T-helper 22 cell (primary cell): ENCODE results near the gene SRGAP1.
"Not testable (repeated sequence)": the region's sequence is repeated elsewhere in the genome, so short reads cannot be mapped to it uniquely, and the experiment has no call there.

ENCODE experiments used
- DNase-seq: peaks from one replicate; pipeline ENCODE4 v3.0.0-alpha.2; 2020; ENCODE audit warnings: low read depth

SRGAP1 gene

DNA sequence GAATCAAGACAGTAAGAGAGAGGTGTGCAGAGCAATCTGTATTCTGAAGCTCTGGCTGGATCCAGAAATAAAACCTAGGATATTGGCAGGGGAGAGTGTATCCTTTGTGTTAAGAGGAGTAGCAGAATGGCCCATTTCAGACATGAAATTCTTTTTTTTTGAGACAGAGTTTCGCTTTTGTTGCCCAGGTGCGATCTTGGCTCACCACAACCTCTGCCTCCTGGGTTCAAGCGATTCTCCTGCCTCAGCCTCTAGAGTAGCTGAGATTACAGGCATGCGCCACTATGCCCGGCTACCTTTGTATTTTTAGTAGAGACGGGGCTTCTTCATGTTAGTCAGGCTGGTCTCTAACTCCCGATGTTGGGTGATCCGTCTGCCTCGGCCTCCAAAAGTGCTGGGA is 6.1 kb upstream of the SRGAP1 start:
- DNase-seq = no peak

DNA sequence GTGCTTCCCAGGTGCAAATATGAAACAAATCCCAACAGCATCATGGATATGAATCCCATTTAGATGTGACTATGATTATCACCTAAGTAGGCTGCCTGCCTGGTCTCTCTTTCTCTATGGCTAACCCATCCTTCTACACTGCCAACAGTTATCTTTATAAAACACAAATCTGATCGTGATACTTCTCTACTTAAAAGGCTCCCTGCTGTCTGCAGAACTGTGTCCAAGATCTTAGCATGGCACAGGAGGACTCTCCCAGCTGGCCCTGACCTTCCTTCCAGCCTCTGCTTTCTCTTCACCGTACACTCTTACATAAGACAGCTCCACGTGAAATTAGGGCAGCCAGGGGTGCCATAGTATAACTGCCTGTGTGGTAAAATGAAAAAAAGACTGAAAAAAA is 3.5 kb upstream of the SRGAP1 start:
- no peak for DNase-seq

DNA sequence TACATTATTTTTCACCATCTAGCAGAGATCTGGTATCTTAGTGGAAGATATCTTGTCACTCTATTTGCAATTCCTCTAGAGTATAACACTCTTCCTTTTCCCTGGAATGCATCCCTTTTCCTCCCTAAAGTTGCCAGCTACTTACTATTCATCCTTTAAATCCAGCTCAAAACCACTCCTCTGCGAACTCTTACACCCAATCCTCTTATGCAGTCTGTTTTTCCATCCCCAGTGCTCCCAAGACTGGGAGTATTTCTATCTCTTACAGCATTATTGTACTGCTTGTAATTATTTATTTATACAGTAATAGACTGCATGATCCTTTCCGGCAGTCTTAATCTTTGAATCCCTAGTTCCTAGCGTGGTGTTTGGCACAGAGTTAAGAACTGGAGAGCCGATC is 2.9 kb upstream of the SRGAP1 start:
- DNase-seq = no peak

- not testable (repeated sequence) for DNase-seq
These were observed 1.8 kb upstream of the SRGAP1 start for GRCh38 chr12:63842750-63843149.

DNA sequence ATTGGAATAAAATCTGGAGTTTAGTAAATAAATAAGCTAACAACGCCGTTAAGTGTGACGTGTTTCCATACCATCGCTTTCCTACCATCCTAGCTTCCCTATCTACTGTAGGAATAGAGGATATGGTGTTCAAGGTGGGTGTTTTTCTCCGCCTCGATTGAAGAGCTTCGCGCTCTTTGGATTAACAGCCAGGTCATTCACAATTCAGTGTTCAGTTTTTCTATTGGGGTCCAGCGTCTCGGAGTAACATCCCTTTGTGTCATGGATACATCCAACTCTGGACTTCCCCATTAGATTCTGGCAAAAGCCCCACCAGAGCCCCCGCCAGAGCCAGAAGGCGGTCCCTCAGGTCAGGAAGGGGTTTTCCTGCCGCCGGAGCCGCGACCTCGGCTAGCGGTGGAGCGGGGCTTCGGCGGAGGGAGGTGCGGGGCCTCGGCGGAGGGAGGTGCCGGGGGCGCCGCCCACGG is 1.2 kb upstream of the SRGAP1 start:
- DNase-seq = no peak

DNA sequence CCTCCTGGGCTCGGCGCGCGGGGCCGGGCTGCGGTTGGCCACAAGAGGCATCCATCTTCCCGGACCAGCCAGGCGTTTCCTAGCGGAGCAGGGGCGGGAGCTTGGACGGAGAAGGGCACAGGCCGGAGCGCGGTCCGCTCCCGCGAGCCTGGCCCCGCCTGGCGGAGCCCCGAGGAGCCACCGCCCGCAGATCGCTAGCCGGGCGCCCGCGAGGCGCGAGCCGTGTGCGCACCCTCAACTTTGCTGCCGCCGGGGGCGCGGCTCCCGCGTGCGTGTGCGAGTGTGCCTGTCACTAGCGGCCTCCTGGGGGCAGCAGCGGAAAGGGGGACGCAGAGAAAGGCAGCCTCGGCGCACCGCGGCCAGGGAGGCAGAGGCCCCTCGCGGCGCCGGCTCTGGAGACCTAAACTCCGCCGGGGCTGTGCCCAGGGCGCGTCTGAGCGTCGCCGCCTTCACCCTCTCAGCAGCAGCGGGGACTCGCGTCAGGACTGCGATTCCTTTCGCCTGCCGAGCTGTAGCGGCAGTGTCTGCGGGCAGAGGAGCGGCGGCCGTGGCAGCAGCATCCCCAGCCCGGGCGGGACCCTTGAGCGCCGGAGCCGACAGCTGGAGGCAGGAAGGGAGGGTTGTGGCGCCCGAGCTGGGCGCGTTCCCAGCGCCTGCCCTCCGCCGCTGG is 644 bp upstream of the SRGAP1 start:
- peak; percentile 47 for DNase-seq

GRCh38 chr12:63845726-63846125 is 1.2 kb downstream of the SRGAP1 start:
- DNase-seq = no peak

- no peak for DNase-seq
These were observed 1.9 kb downstream of the SRGAP1 start for GRCh38 chr12:63846238-63846967.

DNA sequence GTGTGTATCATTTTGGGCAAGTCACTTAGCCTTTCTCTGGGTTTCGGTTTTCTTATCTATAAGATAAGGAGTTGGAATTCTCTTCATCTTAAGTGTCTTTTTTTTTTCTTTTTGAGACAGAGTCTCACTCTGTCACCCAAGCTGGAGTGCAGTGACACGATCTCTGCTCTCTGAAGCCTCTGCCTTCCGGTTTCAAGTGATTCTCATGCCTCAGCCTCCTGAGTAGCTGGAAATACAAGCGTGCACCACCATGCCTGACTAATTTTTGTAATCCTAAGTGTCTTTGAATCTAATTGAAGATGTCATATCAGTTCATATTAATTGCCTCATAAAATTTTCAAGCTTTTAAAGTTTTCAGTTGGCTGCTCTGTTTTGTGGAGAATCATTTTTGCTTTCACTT is 4.0 kb downstream of the SRGAP1 start:
- no peak for DNase-seq

DNA sequence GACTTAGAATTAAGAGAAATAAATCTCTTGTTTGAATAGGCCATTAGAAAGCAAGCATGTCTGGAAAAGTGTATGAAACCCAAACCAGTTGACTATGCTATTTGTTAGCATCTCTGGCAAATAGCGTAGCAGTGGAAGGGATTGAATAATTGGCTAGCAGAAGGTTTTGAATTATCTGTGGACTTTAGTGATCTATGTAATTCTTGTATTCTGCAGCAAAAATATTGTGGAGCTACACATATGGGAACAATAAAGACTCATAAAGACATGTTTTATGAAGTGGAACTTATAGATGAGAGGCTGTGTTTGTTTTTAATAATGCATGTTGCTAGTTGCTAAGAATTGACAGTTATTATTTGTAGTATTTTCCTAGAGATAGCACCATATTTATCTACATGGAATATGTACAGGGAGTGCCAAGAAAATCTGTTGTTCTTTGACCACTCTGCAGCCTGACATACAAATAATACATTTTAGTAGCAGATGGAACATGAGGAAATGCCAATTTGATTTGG is 4.7 kb downstream of the SRGAP1 start:
- no peak for DNase-seq

- no peak for DNase-seq
These were observed 5.1 kb downstream of the SRGAP1 start for GRCh38 chr12:63849641-63850040.

GRCh38 chr12:63853978-63854377 is 9.5 kb downstream of the SRGAP1 start:
- DNase-seq = no peak

DNA sequence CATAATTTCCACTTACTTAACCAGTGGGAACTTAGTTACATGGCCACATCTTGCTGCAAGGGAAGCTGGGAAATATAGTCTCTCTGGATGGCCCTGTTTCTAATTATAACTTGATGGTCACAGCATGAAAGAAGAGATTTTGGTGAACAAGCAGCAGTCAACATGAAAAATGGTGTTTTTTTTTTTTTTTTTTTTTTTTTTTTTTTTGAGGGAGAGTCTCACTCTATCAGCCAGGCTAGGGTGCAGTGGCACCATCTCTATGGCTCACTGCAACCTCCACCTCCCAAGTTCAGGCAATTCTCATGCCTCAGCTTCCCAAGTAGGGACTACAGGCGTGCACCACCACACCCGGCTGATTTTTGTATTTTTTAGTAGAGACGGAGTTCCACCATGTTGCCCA is 10.8 kb downstream of the SRGAP1 start:
- DNase-seq = no peak

- DNase-seq = no peak
These were observed 13.5 kb downstream of the SRGAP1 start for GRCh38 chr12:63857771-63858670.

DNA sequence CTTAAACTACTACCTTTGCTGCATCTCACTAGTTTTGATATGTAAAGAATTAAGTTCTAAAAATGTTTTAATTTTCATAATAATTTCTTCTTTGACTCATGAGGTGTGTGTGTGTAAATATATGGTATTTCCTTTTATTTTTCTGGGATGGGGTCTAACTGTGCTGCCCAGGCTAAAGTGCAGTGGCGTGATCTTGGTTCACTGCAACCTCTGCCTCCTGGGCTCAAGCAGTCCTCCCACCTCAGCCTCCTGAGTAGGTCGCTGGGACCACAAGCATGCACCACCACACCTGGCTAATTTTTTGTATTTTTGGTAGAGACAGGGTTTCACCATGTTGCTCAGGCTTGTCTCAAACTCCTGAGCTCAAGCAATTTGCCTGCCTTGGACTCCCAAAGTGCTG is 15.4 kb downstream of the SRGAP1 start:
- DNase-seq = not testable (repeated sequence)

GRCh38 chr12:63862187-63862968 is 17.9 kb downstream of the SRGAP1 start:
- DNase-seq = no peak

DNA sequence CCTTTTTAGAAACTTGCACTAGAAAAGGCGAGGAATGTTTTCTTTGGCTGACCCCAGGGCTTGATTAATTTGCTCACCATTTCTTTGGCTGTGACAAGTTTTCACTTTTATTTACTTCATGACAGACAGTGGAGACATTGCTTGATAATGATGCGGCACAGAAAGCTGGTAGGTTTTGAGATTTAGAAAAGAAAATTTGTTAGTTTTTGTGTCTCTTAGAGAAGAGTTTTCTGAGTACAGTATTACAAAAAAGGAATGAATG is 18.4 kb downstream of the SRGAP1 start:
- DNase-seq = no peak

GRCh38 chr12:63863658-63864453 is 19.4 kb downstream of the SRGAP1 start:
- no peak for DNase-seq

- no peak for DNase-seq
These were observed 19.9 kb downstream of the SRGAP1 start for GRCh38 chr12:63864454-63864706.

DNA sequence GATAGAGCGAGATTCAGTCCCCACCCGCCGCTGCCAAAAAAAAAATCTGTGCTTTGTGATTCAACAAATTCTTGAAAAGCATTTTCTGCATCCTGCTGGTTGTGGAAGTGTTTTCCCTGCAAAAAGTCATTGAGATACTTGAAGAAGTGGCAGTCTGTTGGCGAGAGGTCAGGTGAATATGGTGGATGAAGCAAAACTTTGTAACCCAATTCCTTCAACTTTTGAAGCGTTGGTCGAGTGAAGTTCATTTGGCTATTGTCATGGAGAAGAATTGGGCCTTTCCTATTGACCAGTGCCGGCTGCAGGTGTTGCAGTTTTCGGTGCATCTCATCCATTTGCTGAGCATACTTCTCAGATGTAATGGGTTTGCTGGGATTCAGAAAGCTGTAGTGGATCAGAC is 20.9 kb downstream of the SRGAP1 start:
- no peak for DNase-seq

DNA sequence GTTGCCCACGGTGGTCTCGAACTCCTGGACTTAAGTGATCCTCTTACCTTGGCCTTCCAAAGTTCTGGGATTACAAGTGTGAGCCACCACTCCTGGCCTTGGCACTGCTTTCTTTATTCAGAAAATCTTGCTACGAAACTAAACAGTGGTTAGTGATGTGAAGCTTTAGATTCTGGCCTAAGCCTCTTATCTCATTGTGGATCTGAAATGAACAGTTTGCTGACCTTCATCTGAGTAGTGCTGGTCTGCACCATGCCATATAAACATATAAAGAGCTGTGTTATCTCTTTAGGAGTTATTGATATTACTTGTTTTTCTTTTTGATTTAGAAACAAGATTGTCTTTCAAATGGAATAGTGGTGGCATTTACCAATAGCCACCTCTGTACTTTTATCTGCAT is 22.6 kb downstream of the SRGAP1 start:
- DNase-seq = no peak
